Airway epithelial cell (primary cell): ENCODE measurements around the gene NFX1. TPM values are rescaled to one million over a fixed set of nuclear protein-coding genes. Genes with fewer than 3 reads are reported as not detected.

Source experiments
- total RNA-seq: library from RNA; depleted of rRNA; stranded (reverse); fragments of >200 nt; gene quantifications from 2 replicates; pipeline ENCODE4 v1.2.3, GENCODE V29; 2015

The NFX1 gene
- total RNA-seq, result 21.5 and 26.8 TPM in 2 replicates

DNA sequence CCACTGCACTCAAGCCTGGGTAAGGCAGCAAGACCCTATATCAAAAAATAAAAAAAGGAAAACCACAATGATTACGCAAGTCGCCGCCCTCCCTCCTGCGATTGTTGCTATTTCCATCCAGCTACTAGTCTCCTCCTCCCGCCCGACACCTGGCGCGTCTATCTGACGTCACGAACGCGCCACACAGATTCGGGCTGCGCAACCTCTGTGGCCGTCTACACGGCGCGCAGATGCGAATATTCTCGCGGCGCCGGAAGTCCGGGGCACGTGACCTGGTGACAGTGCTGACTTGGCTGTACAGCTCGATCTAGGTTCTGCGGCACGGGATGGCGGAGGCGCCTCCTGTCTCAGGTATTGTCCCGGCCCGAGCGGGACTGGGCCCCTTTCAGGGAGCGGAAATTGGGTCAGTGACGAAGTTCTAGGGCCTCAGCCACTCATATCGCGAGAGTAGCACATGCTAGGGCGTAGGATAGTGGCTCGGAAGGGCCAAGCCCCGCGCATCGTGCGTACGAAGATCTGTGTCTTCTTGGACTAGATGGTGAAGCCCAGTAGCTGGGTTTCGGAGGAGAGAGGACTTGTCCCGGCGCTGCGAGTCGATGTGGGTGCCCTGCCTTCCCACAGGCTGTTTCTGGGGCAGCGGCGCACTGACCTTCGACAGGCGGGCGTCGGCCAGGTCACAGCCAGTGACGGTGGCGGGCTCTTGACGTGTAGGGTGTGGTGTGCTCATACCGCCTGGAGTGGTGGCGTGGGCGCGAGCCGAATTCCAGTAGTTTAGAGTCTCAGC, at the start of gene NFX1:
Gene NFX1 (plus strand): TSS at position 270 of the 784 bp plus-strand sequence. CDS start 57 bp downstream, at position 327.

DNA sequence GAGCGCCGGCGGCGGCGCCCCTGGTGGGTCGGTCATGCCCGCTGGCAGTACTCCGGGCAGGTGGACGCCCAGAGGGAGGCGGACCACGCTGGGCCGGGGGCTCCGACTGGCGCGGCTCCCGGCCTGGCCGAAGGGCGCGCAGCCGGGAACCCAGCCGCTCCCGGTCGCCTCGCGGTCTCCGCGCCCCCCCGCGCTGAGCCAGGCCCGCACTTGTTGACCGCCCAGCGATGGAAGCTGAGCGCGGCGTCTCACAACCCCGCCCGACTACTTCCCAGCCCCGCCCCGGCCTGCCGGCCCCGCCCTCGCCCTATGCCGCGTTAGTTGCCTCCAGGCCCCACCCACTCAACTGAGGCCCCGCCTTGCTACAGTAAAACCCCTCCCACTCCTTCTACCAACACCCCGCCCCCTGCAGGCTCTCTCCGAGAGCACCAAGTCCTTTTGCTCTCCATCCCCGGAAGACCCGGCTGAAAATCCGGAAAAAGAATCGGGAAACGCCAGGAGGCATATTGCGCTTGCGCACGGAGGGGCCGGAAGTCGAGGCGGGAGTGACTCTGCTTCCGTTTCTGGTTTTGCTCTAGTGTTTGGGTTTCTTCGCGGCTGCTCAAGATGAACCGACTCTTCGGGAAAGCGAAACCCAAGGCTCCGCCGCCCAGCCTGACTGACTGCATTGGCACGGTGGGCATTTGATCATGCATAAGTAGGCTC, 25.7 kb upstream of the NFX1 start, which contains the start of the genes BAG1 and CHMP5:
Gene BAG1 (minus strand): TSS at position 236 of the 705 bp plus-strand sequence.
Gene CHMP5 (plus strand): TSS at position 577 of the 705 bp plus-strand sequence. CDS start 30 bp downstream, at position 607.

DNA sequence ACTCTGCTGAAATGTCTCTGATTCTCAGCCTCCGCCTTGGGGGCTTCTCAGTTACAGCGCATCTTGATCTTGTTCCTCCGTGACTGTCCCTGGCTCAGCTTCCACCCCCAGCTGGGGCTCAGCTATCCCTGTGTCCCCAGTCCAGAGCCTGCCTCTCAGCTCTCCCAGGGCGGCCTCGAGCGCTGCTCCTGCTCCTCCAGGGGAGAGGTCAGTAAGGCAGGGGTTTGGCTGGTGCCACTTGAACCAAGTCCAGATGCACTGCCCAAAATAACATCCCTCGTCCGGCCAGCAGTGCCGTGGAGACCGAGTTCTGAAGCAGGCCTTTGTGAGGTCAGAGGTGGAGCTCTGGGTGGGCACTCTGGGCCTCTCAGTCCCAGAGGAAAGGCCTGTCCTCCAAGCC, 112.1 kb downstream of the NFX1 start, which contains the start of gene AQP7:
Gene AQP7 (minus strand): TSS at position 198 of the 400 bp plus-strand sequence. CDS start 1,306 bp downstream, outside the sequence.

Other genes starting within 250 kb of the NFX1 start
- gene SMU1, start 213.8 kb upstream of the NFX1 start, total RNA-seq, result 13.7 and 17.0 TPM in 2 replicates
- 80.5 and 107 TPM in 2 replicates for gene B4GALT1, start 123.2 kb upstream of the NFX1 start, total RNA-seq
- not detected in 2 replicates for gene SPINK4, start 50.3 kb upstream of the NFX1 start, total RNA-seq
- gene BAG1, start 25.8 kb upstream of the NFX1 start, total RNA-seq, result 49.4 and 80.9 TPM in 2 replicates
- 92.7 and 94.4 TPM in 2 replicates for gene CHMP5, start 25.5 kb upstream of the NFX1 start, total RNA-seq
- not detected in 2 replicates for gene AQP7, start 112.1 kb downstream of the NFX1 start, total RNA-seq
- gene AQP3, start 157.1 kb downstream of the NFX1 start, total RNA-seq, result 912 and 943 TPM in 2 replicates
- 43.1 and 48.7 TPM in 2 replicates for gene NOL6, start 183.4 kb downstream of the NFX1 start, total RNA-seq
- 10.9 and 13.5 TPM in 2 replicates for gene ANKRD18B, start 233.7 kb downstream of the NFX1 start, total RNA-seq